RWPE1 (cell line): ENCODE measurements around the gene TSHR.

Experiments
- CTCF ChIA-PET: fragments of 350-600 bp; sonication (Branson Sonifier 250); formaldehyde crosslinking; extraction: SDS; loops from one replicate; lab custom pipeline; 2021; lab: Yijun Ruan, JAX
- POLR2A ChIA-PET: fragments of 400-600 bp; formaldehyde crosslinking; extraction: SDS; loops from one replicate; lab custom pipeline; 2020; ENCODE audit warnings: antibody characterized with exemption; ENCODE audit not compliant: low non-redundant PET; lab: Yijun Ruan, JAX
- DNase-seq: peaks from one replicate; pipeline ENCODE4 v3.0.0; 2012; ENCODE audit warnings: low spot score
- H3K27ac ChIP-seq: fragments of 450-650 bp; 2 replicates; pipeline ENCODE4 v1.5.1; 2017
- TF ChIP-seq, protein P1 (sequence below): fragments of 450-650 bp; conservative IDR thresholded peaks from 2 replicates; pipeline ENCODE4 v1.5.1; 2017; ENCODE audit warnings: low read depth, mild to moderate bottlenecking

TSHR gene

DNA sequence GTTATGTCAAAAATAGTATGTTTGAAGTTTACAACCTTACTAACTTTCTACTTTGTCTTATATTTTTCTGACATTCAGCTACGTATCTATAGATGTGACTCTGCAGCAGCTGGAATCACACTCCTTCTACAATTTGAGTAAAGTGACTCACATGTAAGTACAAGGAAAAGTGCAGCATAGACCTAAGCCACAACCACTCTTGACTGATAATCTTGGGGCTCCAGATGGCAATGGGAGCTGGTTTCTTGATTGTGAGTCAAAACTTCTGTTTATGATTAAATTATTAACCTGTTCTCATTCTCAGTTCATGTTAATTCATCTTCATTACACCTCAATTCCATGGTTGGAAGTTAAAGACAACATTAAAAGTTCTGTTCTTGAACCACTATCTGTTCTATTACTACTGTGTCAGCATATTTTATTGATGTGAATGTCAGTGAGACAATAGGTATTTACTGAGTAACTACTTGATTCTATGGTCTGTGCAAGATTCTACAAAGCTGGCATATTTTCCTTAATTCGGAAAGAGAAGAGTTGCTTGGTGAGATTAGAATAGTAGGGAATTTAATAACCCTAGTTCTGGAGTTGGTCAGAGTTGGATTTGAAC is 112.9 kb downstream of the TSHR start:
- no peak for DNase-seq
- no peak overlapping the region for H3K27ac ChIP-seq
- ChIA-PET CTCF (no interaction called here), POLR2A (no interaction called here)
- TF ChIP-seq, protein P1, sequence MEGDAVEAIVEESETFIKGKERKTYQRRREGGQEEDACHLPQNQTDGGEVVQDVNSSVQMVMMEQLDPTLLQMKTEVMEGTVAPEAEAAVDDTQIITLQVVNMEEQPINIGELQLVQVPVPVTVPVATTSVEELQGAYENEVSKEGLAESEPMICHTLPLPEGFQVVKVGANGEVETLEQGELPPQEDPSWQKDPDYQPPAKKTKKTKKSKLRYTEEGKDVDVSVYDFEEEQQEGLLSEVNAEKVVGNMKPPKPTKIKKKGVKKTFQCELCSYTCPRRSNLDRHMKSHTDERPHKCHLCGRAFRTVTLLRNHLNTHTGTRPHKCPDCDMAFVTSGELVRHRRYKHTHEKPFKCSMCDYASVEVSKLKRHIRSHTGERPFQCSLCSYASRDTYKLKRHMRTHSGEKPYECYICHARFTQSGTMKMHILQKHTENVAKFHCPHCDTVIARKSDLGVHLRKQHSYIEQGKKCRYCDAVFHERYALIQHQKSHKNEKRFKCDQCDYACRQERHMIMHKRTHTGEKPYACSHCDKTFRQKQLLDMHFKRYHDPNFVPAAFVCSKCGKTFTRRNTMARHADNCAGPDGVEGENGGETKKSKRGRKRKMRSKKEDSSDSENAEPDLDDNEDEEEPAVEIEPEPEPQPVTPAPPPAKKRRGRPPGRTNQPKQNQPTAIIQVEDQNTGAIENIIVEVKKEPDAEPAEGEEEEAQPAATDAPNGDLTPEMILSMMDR: no peak

DNA sequence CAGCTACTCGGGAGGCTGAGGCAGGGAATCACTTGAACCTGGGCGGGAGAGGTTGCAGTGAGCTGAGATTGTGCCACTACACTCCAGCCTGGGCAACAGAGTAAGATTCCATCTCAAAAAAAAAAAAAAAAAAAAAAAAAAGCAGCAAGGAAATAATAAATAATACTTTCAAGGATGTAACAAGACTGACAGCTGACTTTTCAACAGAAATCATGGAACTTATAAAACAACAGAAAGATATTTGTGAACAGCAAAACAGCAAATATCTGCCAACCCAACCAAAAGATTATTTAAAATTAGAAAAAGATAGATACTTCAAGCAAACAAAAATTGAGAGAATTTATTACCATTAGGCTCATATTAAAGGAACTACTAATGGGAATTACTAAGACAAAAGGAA is 115.1 kb downstream of the TSHR start:
- ChIA-PET CTCF (no interaction called here), POLR2A (no interaction called here)
- TF ChIP-seq, protein P1: no peak
- no peak overlapping the region for H3K27ac ChIP-seq
- DNase-seq: no peak

DNA sequence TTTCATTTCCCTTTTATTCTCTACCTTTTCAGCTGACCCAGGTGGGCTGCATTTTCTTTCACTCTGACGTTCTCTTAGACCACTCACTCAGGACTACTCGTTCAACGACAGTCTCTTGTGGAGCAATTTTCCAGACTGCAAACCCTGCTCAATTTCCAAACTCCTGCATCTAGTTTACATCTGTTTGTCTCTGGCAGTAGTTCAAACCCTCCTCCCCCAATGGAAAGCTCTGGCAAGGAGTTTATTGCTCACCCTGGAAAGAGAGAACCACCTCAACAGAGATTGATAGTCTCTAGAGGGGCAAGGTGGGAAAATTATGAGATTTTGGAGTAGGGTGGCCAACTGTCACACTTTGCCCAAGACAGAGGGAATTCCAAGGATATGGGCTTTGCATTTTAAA is 130.2 kb downstream of the TSHR start:
- CTCF ChIA-PET: no interaction called here
- TF ChIP-seq, protein P1: no peak
- POLR2A ChIA-PET: no interaction called here
- DNase-seq: no peak
- H3K27ac ChIP-seq: no peak overlapping the region

DNA sequence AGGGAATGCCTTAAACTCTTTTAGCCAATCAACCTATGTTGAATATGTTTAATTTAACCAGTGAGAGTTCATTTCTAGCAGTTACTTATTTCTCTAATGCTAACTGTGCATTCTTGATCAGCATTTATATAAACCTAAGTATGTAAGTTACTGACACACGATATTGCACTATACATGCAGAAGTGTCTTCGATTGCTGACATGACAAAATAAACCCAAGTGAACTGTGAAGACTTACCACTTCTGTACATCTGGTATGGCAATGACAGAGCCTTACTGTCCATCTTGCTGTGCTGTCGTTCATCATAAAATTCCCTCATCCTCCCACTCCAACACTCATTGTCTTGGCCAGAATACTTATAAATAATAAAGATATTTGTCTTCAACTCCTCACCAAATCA is 131.8 kb downstream of the TSHR start:
- ChIA-PET POLR2A (no interaction called here), CTCF (no interaction called here)
- DNase-seq: no peak
- TF ChIP-seq, protein P1: no peak
- H3K27ac ChIP-seq: no peak overlapping the region

DNA sequence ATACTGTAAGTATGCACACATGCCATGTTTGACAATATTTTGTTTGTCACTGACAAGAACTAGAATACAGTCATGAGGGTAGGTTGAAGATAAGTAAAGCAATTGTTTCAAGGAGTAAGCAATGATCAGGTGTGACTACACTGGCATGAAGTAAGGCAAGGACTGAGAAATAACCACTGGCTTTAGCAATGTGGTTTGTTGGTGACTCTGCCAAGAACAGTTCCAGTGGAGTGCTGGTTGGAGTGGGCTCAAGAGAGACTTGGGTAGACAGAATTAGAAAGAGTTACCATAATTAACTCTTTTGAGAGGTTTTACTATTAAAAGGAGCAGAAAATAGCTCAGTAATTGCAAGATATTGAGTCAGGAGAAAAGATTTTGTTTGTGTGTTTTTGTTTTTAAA is 135.7 kb downstream of the TSHR start:
- no peak for DNase-seq
- ChIA-PET POLR2A (no interaction called here), CTCF (no interaction called here)
- TF ChIP-seq, protein P1: no peak
- H3K27ac ChIP-seq: no peak overlapping the region

DNA sequence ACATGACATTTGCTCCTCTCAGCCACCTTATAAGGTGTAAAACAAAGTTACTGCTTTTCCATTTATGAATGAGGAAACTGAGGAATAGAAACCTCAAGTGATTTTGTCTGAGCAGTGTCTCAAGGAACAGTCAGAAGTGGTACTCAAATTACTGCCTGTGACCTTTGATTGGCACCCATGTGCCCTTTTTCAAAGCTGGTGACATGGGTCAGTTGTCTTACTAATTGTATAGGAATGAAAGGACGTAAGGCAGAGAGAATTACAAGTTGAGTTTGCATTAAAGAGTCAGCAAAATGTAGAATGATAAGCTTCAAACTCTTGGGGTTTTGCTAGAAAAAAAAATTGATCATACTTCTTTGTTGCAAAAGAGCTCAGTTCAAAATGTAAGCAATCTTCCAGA is 136.2 kb downstream of the TSHR start:
- H3K27ac ChIP-seq: no peak overlapping the region
- ChIA-PET POLR2A (no interaction called here), CTCF (no interaction called here)
- no peak for DNase-seq
- TF ChIP-seq, protein P1: no peak
